Sigmoid colon (tissue), 7 donors: ENCODE measurements around the gene TIMP2. TPM values are rescaled to one million over a fixed set of nuclear protein-coding genes. Genes with fewer than 3 reads are reported as not detected.

Experiments
- DNase-seq: peaks from one replicate; pipeline ENCODE4 v3.0.0-alpha.2; 2019
- H3K27ac ChIP-seq, 4 donors: fragments of 200-600 bp; sonication (generic); one replicate each; pipeline ENCODE4 v1.5.1; 2016 to 2019; ENCODE audit warnings: mild to moderate bottlenecking in 1 of 4
- H3K27me3 ChIP-seq, 3 donors: fragments of 200-600 bp; sonication (generic); one replicate each; pipeline ENCODE4 v1.5.1; 2019; ENCODE audit warnings: mild to moderate bottlenecking in 1 of 3
- H3K36me3 ChIP-seq, 4 donors: fragments of 200-600 bp; sonication (generic); one replicate each; pipeline ENCODE4 v1.5.1; 2016 to 2019
- H3K4me1 ChIP-seq, 4 donors: fragments of 200-600 bp; sonication (generic); one replicate each; pipeline ENCODE4 v1.5.1; 2017 to 2019
- H3K4me3 ChIP-seq, 4 donors: fragments of 200-600 bp; sonication (generic); one replicate each; pipeline ENCODE4 v1.5.1; 2017 to 2019; ENCODE audit warnings: mild to moderate bottlenecking in 2 of 4, moderate library complexity in 1 of 4
- H3K9me3 ChIP-seq, 4 donors: fragments of 200-600 bp in 3 of 4; sonication (generic) in 3 of 4; one replicate each; pipeline versions ENCODE4 v1.5.1 to v1.6.1; 2013 to 2019
- EP300 ChIP-seq, 4 donors: sonication (generic); formaldehyde crosslinking; IDR thresholded peaks; one replicate each; pipeline ENCODE4 v1.6.1; 2017; ENCODE audit warnings: antibody characterized with exemption in 4 of 4
- POLR2A ChIP-seq, 2 donors: fragments of 450-650 bp; IDR thresholded peaks; one replicate each; pipeline ENCODE4 v1.6.1; 2016; ENCODE audit warnings: antibody characterized with exemption in 2 of 2, mild to moderate bottlenecking in 2 of 2, moderate library complexity in 2 of 2
- POLR2AphosphoS5 ChIP-seq, 4 donors: sonication (generic); formaldehyde crosslinking; IDR thresholded peaks; one replicate each; pipeline ENCODE4 v1.6.1; 2017; ENCODE audit warnings: antibody characterized with exemption in 4 of 4
- WGBS, 2 donors: extraction: QIAGEN DNeasy Blood & Tissue Kit; methylation state at CpG; one replicate each; pipeline ENCODE4 v1.1.7; 2013; 5-methylcytosine and 5-hydroxymethylcytosine counted together
- intact Hi-C: fragments of 100-400 bp; cut with DNase I; formaldehyde crosslinking; loops from one replicate; pipeline ENCODE4 v1.15.1; 2023
- polyA plus RNA-seq, 3 donors: library from polyadenylated mRNA; stranded (reverse); fragments of 200-250 nt; gene quantifications; one replicate each; pipeline ENCODE4 v1.2.3, GENCODE V29; 2013
- total RNA-seq, 4 donors: library from RNA; depleted of rRNA; stranded (reverse); fragments of >200 nt; gene quantifications; one replicate each; pipeline ENCODE4 v1.1.0, GENCODE V29; 2016
- TF ChIP-seq, protein P1 (sequence below), 4 experiments: fragments of 450-650 bp in 3 of 4; fragments of 200-600 bp in 1 of 4; IDR thresholded peaks; one replicate each; pipeline ENCODE4 v1.5.1; 2016 to 2019; ENCODE audit warnings: antibody characterized with exemption in 4 of 4, mild to moderate bottlenecking in 3 of 4, moderate library complexity in 2 of 4
- donor health status: healthy with polysubstance abuse.
- donor health status: Bipolar disorder and iron deficiency.
- donor health status: healthy.

The TIMP2 gene
- total and polyA plus RNA-seq, 7 donors = 16.4 to 227 (median 142) TPM

DNA sequence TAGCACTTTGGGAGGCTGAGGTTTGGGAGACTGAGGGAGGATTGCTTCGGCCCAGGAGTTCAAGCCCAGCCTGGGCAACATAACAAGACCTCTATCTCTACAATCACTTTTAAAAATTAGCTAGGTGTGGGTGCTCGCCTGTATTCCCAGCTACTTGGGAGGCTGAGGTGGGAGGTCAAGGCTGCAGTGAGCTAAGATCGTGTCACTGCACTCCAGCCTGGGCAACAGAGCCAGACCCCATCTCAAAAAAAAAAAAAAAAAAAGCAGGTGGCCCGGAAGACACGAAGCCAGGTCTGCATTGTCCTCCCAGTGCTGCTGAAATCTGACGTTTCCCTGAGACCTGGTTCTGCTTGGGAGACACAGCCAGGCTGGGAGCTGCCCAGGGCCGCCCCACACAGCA lies 18.8 kb upstream of the TIMP2 start:
- intact Hi-C loops = no loop called here
- 88 to 93% methylated on average over 7 of the region's 7 CpGs for WGBS, 2 donors
- TF ChIP-seq POLR2AphosphoS5 (IDR thresholded peaks at IDR 0.05) (no peak), POLR2A (IDR thresholded peaks at IDR 0.05) (no peak)
- TF ChIP-seq, protein P1, sequence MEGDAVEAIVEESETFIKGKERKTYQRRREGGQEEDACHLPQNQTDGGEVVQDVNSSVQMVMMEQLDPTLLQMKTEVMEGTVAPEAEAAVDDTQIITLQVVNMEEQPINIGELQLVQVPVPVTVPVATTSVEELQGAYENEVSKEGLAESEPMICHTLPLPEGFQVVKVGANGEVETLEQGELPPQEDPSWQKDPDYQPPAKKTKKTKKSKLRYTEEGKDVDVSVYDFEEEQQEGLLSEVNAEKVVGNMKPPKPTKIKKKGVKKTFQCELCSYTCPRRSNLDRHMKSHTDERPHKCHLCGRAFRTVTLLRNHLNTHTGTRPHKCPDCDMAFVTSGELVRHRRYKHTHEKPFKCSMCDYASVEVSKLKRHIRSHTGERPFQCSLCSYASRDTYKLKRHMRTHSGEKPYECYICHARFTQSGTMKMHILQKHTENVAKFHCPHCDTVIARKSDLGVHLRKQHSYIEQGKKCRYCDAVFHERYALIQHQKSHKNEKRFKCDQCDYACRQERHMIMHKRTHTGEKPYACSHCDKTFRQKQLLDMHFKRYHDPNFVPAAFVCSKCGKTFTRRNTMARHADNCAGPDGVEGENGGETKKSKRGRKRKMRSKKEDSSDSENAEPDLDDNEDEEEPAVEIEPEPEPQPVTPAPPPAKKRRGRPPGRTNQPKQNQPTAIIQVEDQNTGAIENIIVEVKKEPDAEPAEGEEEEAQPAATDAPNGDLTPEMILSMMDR (IDR thresholded peaks at IDR 0.05) = no peak
- H3K36me3 ChIP-seq = no peaks in the 10 kb centered on the region
- no peaks in the 10 kb centered on the region for H3K9me3 ChIP-seq
- H3K27ac ChIP-seq = no peak overlapping the region
- no peaks in the 10 kb centered on the region for H3K4me1 ChIP-seq
- DNase-seq = no peak
- no peaks in the 10 kb centered on the region for H3K27me3 ChIP-seq
- H3K4me3 ChIP-seq = no peak overlapping the region

DNA sequence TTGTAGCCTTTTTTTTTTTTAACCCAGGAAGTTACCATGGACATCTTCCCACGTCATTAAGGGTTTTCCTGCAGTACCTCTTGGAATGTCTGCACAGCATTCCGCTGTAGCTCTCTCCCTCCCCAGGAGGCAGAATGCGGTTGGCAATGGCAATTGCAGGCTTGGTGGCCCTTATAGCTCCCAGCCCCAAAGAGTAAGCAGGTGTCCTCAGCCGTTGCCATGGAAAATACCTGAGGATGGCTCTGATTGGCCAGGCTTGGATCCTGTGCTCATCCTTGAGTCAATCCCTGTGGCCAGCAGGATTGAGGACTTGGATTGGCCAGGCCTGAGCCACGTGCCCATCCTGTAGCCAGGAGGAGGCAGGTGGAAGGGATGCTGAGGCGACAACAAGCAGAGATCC lies 15.5 kb upstream of the TIMP2 start:
- Histone ChIP-seq H3K36me3 (no peaks in the 10 kb centered on the region), H3K27me3 (no peaks in the 10 kb centered on the region), H3K27ac (no peak overlapping the region), H3K4me1 (peaks cover 0 to 12% (median 9%) of the 10 kb centered on the region in 4 donors), H3K4me3 (no peak overlapping the region), H3K9me3 (no peaks in the 10 kb centered on the region)
- intact Hi-C loops = no loop called here
- 75 to 79% methylated on average over 6 of the region's 6 CpGs for WGBS, 2 donors
- no peak for TF ChIP-seq POLR2AphosphoS5 (IDR thresholded peaks at IDR 0.05)
- TF ChIP-seq, protein P1 (IDR thresholded peaks at IDR 0.05) = no peak
- TF ChIP-seq EP300 (IDR thresholded peaks at IDR 0.05) = no peak
- no peak for TF ChIP-seq POLR2A (IDR thresholded peaks at IDR 0.05)
- DNase-seq = no peak

DNA sequence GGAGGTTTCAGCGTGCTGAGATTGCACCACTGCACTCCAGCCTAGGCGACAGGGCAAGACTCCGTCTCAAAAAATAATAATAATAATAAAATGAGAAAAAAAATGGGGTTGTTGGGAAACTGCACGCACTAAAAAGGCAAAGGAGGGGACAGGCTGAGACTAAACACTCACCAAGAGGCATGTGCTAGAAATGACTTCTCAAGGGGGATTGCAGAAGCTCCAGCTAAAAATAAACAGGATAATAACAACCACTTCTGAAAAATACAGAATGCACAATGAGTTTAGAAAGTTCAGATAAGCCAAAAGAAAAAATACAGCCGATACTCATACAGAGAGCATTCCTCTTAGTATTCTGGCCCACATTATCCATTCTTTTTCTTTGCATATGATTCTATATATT lies 15.1 kb upstream of the TIMP2 start:
- no peak overlapping the region for H3K27ac ChIP-seq
- no peaks in the 10 kb centered on the region for H3K9me3 ChIP-seq
- intact Hi-C loops = no loop called here
- H3K4me1 ChIP-seq = peaks cover 0 to 17% (median 13%) of the 10 kb centered on the region in 4 donors
- H3K36me3 ChIP-seq = no peaks in the 10 kb centered on the region
- DNase-seq = no peak
- no peak overlapping the region for H3K4me3 ChIP-seq
- WGBS, 2 donors = 74 to 93% methylated on average over 5 of the region's 5 CpGs
- no peaks in the 10 kb centered on the region for H3K27me3 ChIP-seq
- TF ChIP-seq POLR2A (IDR thresholded peaks at IDR 0.05) (no peak), EP300 (IDR thresholded peaks at IDR 0.05) (no peak), POLR2AphosphoS5 (IDR thresholded peaks at IDR 0.05) (no peak)
- TF ChIP-seq, protein P1 (IDR thresholded peaks at IDR 0.05) = no peak

DNA sequence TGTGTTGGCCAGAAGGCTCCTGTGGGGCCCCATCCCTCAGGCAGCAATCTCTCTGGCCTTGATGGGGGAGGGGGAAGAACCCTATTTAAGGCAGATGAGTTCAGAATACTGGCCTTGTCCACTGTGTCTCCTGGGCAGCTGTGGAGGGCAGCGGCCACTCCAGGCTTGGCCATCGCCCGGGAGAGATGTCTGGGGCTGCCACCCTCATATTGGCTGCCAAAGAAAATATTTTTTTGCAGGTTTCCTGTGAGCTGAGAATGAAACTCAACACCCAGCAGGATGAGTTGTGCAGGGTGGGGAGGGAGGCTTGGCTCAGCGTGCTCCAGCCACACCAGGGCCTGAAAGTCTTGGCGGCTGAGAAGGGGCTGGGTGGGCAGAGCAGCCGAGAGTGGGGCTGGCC lies 14.4 kb upstream of the TIMP2 start:
- WGBS, 2 donors = 84 to 85% methylated on average over 6 of the region's 6 CpGs
- H3K27me3 ChIP-seq = no peaks in the 10 kb centered on the region
- H3K36me3 ChIP-seq = no peaks in the 10 kb centered on the region
- H3K9me3 ChIP-seq = no peaks in the 10 kb centered on the region
- H3K4me3 ChIP-seq = no peak overlapping the region
- H3K27ac ChIP-seq = no peak overlapping the region
- intact Hi-C loops = loop anchor here (5.0 kb wide), 1 partner anchor 33 kb away; no protein-coding TSS in a partner anchor
- no peak for TF ChIP-seq EP300 (IDR thresholded peaks at IDR 0.05)
- TF ChIP-seq, protein P1 (IDR thresholded peaks at IDR 0.05) = no peak
- TF ChIP-seq POLR2AphosphoS5 (IDR thresholded peaks at IDR 0.05) = no peak
- TF ChIP-seq POLR2A (IDR thresholded peaks at IDR 0.05) = no peak
- DNase-seq = peak; percentile 64
- H3K4me1 ChIP-seq = peaks cover 0 to 23% (median 20%) of the 10 kb centered on the region in 4 donors

DNA sequence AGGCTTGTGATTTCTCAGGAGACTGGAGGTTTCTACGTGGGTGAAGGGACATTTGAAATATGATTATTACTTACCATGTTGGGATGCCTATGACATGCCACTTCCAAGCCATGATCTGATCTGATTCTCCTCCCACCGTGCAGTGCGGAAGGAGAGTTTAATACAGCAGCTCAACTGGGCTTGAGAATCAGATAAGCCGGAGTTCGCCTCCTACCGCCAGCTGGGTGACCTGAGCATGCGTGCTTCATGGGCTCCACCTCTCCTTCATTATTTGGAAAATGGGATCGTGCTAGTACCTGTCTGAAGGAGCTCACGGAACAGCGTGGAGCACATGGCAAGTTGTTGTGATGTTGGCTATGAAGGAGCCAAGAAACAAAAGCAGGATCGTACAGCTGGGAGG lies 12.4 kb upstream of the TIMP2 start:
- TF ChIP-seq, protein P1 (IDR thresholded peaks at IDR 0.05) = no peak
- no peak for TF ChIP-seq POLR2A (IDR thresholded peaks at IDR 0.05)
- TF ChIP-seq POLR2AphosphoS5 (IDR thresholded peaks at IDR 0.05) = no peak
- TF ChIP-seq EP300 (IDR thresholded peaks at IDR 0.05) = no peak
- WGBS, 2 donors = 84 to 86% methylated on average over 11 of the region's 11 CpGs
- no peaks in the 10 kb centered on the region for H3K36me3 ChIP-seq
- intact Hi-C loops = loop anchor here (5.0 kb wide), 1 partner anchor 35 kb away; no protein-coding TSS in a partner anchor
- H3K27ac ChIP-seq = no peak overlapping the region
- H3K4me1 ChIP-seq = peaks cover 0 to 37% (median 35%) of the 10 kb centered on the region in 4 donors
- no peaks in the 10 kb centered on the region for H3K9me3 ChIP-seq
- H3K4me3 ChIP-seq = no peak overlapping the region
- DNase-seq = peak; percentile 58
- no peaks in the 10 kb centered on the region for H3K27me3 ChIP-seq
